Measurements from ENCODE around the gene CAPSL.
"Not testable (repeated sequence)": the region's sequence is repeated elsewhere in the genome, so short reads cannot be mapped to it uniquely, and the experiment has no call there.

The CAPSL gene

GRCh38 chr5:35904443-35905132 is 33.8 kb downstream of the CAPSL start:
- no peak for DNase-seq (ENCODE audit: low read depth)

GRCh38 chr5:35903631-35904203 is 34.7 kb downstream of the CAPSL start:
- no peak for DNase-seq (ENCODE audit: low read depth)

GRCh38 chr5:35902046-35902672 is 36.3 kb downstream of the CAPSL start:
- no peak for DNase-seq (ENCODE audit: low read depth)

- no peak for DNase-seq (ENCODE audit: low read depth)
These were observed 37.3 kb downstream of the CAPSL start for GRCh38 chr5:35900972-35901695.

DNA sequence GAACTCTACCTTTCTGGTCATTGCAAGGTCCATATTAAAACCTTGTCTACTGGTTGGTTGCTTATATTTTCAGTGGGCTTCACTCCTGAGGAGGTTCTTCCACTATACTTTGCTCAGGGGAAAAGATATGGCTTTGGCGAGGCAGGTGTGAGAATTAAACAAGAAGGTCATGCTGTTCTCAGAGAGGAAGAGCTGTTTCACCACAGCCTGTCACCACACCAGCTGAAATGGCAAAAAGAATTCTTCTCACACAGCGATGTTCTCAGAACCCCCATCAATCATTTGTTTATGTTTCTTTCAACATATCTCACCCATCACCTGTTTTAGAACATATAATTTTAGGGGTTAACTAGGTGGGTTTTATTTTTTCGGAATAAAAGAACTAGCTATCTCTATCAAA is 38.6 kb downstream of the CAPSL start:
- no peak for DNase-seq (ENCODE audit: low read depth)

DNA sequence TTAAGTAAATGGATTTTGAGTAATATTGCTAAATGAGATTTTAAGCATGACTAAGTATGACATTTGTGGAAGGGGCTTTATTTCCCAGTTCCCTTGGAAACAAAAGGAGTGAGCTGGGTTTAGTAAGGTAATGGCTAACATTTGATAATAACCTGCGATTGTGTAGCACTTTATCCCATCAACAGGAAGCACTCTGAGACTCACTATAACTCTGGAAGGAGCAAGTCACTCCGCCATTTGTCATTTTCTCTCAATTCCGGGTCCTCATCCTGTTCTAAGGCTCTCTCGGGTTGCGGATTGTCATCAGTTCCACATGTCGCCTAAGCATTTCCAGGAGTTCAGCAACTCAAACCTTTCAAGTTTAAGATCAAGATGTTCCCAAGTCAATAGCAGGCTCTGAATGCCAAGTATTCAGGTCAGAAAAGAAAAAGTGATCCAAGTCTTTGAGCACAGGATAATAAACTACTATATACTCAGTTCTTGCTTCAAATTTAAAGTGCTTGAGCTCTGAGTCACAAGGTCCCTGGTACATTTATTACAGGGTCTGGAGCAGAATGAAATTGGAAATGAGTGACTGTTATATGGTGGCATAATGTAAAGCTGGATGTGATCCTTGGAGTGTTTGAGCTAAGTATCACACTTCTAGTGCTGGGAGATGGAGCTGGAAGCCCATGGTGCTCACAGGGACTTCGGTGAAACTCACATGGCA is 39.3 kb downstream of the CAPSL start:
- DNase-seq (ENCODE audit: low read depth), result no peak

- DNase-seq (ENCODE audit: low read depth), result no peak
These were observed 44.3 kb downstream of the CAPSL start for GRCh38 chr5:35894131-35894530.

- not testable (repeated sequence) for DNase-seq (ENCODE audit: low read depth)
These were observed 45.6 kb downstream of the CAPSL start for GRCh38 chr5:35892799-35893198.

GRCh38 chr5:35890021-35891020 is 48.1 kb downstream of the CAPSL start:
- no peak for DNase-seq (ENCODE audit: low read depth)

DNA sequence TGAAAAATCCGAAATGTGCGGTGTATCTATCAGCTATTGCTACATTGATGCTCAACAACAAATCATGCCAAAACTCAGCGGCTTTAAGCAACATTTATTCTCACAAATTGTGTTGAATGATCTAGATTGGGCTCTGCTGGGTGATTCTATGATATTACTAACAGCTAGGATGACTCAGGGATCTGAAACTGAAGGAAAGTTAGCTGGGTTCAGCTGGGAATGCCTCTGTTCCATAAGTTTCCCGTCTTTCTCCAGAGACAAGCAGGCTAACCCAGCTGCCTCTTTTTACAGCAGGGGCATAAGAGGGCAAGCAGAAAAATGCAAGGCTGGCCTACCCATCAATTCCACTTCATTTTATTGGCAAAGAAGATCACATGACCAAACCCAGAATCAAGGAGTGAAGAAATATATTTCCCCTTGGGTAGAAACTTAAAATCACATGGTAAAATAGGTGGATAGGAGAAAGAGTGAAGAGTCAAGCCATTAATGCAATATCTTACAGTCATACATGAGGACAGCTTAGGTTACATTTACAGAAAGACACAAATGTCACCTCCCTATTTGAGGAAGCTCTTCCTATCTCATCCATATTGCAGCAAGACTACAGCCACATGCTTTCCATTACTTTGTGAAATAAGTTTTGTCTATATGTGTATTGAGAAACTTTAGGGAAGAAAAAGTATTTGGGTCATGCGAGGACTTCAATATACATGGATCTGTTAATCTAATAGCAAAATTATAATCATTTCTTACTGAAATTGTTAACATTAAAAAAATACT is 50.9 kb downstream of the CAPSL start:
- DNase-seq (ENCODE audit: low read depth), result no peak

DNA sequence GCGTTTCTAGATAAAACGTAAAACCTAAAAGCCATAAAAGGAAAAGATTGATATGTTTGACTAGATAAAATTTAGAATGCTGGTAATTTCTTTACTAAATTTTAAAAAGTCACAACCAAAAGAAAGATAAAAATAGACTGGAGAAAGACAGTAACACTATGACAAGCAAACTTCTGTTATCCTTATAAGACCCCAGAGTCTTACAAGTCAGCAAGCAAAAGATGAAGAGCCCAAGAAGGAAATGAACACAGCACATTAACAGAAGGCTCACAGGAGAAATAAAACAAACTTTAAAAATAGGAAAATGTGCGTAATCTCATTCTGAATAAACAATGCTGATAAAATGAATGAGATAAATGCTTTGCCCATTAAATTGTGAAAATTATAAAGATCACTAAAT is 52.0 kb downstream of the CAPSL start:
- DNase-seq (ENCODE audit: low read depth), result no peak

GRCh38 chr5:35884773-35885172 is 53.6 kb downstream of the CAPSL start:
- no peak for DNase-seq (ENCODE audit: low read depth)

DNA sequence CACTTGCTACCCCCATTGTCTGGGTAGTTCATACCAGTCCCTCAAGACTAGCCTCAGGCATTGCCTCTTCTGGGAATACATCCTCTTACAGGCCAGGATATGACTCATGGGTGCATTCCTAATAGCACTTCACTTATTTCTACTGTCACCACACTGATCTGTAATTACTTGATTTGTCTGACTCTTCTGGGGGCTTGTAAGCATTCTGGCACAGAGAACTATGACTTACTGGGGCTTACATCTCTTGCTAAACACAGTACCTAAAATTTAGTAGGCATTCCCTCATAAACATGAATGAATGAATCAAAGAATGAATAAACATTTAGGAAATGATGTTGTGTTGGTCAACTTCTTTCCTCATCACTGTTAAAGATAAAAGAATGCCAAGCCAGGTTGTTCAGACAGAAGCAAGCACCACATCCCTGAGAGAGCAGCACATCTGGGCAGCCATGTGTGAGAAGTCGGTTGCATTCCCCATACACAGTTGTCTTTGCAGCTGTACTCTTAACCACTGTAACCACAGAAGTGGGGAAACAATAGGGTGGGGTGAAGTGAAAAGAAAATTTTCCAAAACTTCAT is 54.1 kb downstream of the CAPSL start:
- peak; percentile 97 for DNase-seq (ENCODE audit: low read depth)

DNA sequence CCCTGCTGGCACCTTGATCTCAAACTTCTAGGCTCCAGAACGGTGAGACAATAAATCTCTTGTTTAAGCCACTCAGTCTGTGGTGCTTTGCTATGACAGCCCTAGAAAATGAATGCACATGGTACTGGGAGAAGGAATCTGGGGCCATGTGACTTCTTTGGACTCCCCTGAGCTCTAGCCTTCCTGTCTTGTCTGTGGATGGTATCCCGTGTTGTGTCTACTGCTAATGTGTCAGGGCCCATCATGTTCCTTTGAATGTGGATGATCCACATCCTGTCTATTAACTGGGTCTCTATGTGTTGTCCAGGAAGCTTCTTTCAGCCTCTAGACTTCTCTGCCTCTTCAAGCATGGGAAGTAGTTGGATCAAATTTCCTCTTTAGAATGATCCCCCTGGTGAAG is 56.7 kb downstream of the CAPSL start:
- no peak for DNase-seq (ENCODE audit: low read depth)

GRCh38 chr5:35880156-35880555 is 58.3 kb downstream of the CAPSL start:
- DNase-seq (ENCODE audit: low read depth), result no peak

- DNase-seq (ENCODE audit: low read depth), result no peak
These were observed 58.8 kb downstream of the CAPSL start for GRCh38 chr5:35879649-35880048.

DNA sequence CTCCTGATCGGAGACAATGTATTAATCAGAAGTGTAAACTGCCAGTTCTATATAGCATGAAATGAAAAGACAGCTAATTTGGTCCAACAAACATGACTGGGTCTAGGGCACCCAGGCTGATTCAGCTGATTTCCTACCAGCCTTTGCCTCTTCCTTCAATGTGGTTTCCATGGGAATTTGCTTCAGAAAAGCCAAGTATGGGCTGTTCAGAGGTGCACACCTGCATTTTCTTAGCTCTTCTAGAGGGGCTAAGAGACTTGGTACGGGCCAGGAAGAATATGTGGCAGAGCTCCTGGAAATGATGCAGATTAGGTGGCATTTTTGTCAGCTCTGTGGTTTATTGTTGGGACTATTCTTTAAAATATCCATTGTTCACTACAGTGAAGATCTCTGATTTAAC is 59.3 kb downstream of the CAPSL start:
- DNase-seq (ENCODE audit: low read depth), result no peak

DNA sequence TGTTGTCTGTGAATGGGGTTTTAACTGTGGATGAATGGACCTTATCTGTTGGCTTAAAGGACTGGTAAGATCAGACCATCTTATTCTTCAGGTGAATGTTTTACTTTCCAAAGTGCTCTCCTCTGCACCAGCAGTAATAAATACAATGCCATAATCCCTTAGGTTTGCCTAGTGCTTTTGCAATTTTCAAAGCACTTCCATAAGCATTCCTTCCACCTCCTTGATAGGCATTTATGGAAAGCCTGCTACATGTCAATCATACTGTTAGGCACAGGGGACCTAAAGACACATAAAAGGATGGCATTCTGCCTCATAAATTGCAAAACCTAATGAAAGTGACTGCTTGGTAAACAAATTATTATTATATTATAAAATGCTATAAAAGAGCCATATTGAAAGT is 60.3 kb downstream of the CAPSL start:
- DNase-seq (ENCODE audit: low read depth), result no peak

DNA sequence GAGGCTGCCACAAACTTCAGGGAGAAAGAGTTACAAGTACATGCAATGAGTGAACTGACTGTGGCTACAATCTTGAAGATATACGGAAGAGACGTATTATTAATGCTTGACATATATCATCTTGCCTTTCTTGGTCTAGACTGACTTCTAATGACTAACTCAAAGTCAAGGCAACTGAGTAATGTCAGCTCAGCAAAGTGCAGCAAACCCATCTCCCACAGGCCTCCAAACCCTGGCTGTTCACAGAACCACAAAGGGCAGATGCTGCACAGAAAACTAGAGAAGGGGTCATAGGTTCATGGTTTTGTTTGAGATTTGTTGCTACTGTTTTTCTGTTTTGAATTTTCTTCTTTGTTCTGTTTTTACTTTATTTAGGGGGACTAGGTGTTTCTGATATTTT is 60.8 kb downstream of the CAPSL start:
- DNase-seq (ENCODE audit: low read depth), result no peak

DNA sequence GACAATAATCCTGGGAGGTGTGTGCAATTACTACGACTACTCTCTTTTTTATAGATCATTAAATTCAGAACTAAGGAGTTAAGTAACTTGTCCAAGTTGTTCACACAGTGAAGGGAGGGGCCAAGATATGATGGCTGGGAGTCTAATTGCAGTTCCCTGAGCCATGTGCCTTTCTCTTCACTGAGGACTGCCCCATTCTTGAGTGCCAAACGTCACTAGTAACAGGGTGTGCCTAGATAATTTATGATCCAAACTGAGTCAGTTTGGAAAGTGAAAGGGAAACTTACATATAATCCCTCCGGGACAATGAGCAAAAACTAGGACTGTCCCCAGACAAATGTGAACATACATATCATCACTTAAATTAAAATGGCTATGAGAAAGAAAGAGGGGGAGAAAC is 61.5 kb downstream of the CAPSL start:
- peak; percentile 64 for DNase-seq (ENCODE audit: low read depth)

Measured in HS-5 (cell line).